ENCODE data around the gene FABP3. TPM values are rescaled to one million over a fixed set of nuclear protein-coding genes. Genes with fewer than 3 reads are reported as not detected.

Gene FABP3
- total and polyA plus RNA-seq, 2 donors (not counting 1 experiment from before 2014, with no cell fraction given): 275 to 554 TPM

GRCh38 chr1:31383967-31384366, 11.1 kb upstream of the FABP3 start:
- H3K9ac ChIP-seq (ENCODE audit: insufficient read depth, low read length): no peak overlapping the region
- peaks cover 13% of the 10 kb centered on the region for H3K4me1 ChIP-seq (ENCODE audit: control insufficient read depth, extremely low read depth, insufficient read depth, low read length)
- no peaks in the 10 kb centered on the region for H3K79me2 ChIP-seq (ENCODE audit: control insufficient read depth, insufficient read depth, low read length)
- H3K27ac ChIP-seq (ENCODE audit: insufficient read depth, low read length): no peak overlapping the region
- DNase-seq (ENCODE audit: low read depth in 2 of 2): no peak
- no peaks in the 10 kb centered on the region for H3K9me3 ChIP-seq (ENCODE audit: control insufficient read depth, insufficient read depth, low read depth, low read length)
- H3K36me3 ChIP-seq (ENCODE audit: control insufficient read depth, insufficient read depth, low read length): no peaks in the 10 kb centered on the region
- no peak overlapping the region for H3K4me3 ChIP-seq (replicated peaks in 1 of 4; ENCODE audit: control extremely low read depth in 1 of 4, insufficient read depth in 1 of 4, low read depth in 3 of 4, low read length in 4 of 4)
- H2AFZ ChIP-seq (ENCODE audit: low read length): no peak overlapping the region
- no peak for TF ChIP-seq EZH2 (IDR thresholded peaks at IDR 0.05; ENCODE audit: low read length, missing control alignments)
- TF ChIP-seq, protein P1, sequence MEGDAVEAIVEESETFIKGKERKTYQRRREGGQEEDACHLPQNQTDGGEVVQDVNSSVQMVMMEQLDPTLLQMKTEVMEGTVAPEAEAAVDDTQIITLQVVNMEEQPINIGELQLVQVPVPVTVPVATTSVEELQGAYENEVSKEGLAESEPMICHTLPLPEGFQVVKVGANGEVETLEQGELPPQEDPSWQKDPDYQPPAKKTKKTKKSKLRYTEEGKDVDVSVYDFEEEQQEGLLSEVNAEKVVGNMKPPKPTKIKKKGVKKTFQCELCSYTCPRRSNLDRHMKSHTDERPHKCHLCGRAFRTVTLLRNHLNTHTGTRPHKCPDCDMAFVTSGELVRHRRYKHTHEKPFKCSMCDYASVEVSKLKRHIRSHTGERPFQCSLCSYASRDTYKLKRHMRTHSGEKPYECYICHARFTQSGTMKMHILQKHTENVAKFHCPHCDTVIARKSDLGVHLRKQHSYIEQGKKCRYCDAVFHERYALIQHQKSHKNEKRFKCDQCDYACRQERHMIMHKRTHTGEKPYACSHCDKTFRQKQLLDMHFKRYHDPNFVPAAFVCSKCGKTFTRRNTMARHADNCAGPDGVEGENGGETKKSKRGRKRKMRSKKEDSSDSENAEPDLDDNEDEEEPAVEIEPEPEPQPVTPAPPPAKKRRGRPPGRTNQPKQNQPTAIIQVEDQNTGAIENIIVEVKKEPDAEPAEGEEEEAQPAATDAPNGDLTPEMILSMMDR (conservative IDR thresholded peaks at IDR 0.05 in 1 of 2, IDR thresholded peaks at IDR 0.05 in 1 of 2; ENCODE audit: low read depth in 1 of 2, low read length in 2 of 2): no peak
- H3K4me2 ChIP-seq (ENCODE audit: extremely low read depth, insufficient read depth, low read length): no peak overlapping the region
- H3K27me3 ChIP-seq (ENCODE audit: control insufficient read depth, insufficient read depth, low read length): no peaks in the 10 kb centered on the region
- H4K20me1 ChIP-seq (ENCODE audit: control insufficient read depth, extremely low read depth, insufficient read depth, low read length): no peaks in the 10 kb centered on the region

GRCh38 chr1:31382379-31382989, 9.6 kb upstream of the FABP3 start:
- no peak overlapping the region for H3K4me3 ChIP-seq (replicated peaks in 1 of 4; ENCODE audit: control extremely low read depth in 1 of 4, insufficient read depth in 1 of 4, low read depth in 3 of 4, low read length in 4 of 4)
- H3K27me3 ChIP-seq (ENCODE audit: control insufficient read depth, insufficient read depth, low read length): no peaks in the 10 kb centered on the region
- no peak overlapping the region for H3K4me2 ChIP-seq (ENCODE audit: extremely low read depth, insufficient read depth, low read length)
- no peak overlapping the region for H2AFZ ChIP-seq (ENCODE audit: low read length)
- no peak for DNase-seq (ENCODE audit: low read depth in 2 of 2)
- no peaks in the 10 kb centered on the region for H4K20me1 ChIP-seq (ENCODE audit: control insufficient read depth, extremely low read depth, insufficient read depth, low read length)
- peaks cover 15% of the 10 kb centered on the region for H3K4me1 ChIP-seq (ENCODE audit: control insufficient read depth, extremely low read depth, insufficient read depth, low read length)
- TF ChIP-seq EZH2 (IDR thresholded peaks at IDR 0.05; ENCODE audit: low read length, missing control alignments): no peak
- TF ChIP-seq, protein P1 (conservative IDR thresholded peaks at IDR 0.05 in 1 of 2, IDR thresholded peaks at IDR 0.05 in 1 of 2; ENCODE audit: low read depth in 1 of 2, low read length in 2 of 2): no peak
- H3K27ac ChIP-seq (ENCODE audit: insufficient read depth, low read length): no peak overlapping the region
- H3K9ac ChIP-seq (ENCODE audit: insufficient read depth, low read length): no peak overlapping the region
- H3K79me2 ChIP-seq (ENCODE audit: control insufficient read depth, insufficient read depth, low read length): no peaks in the 10 kb centered on the region
- H3K9me3 ChIP-seq (ENCODE audit: control insufficient read depth, insufficient read depth, low read depth, low read length): no peaks in the 10 kb centered on the region
- H3K36me3 ChIP-seq (ENCODE audit: control insufficient read depth, insufficient read depth, low read length): no peaks in the 10 kb centered on the region

GRCh38 chr1:31381394-31382294, 8.8 kb upstream of the FABP3 start:
- H3K27me3 ChIP-seq (ENCODE audit: control insufficient read depth, insufficient read depth, low read length): no peaks in the 10 kb centered on the region
- peaks cover 18% of the 10 kb centered on the region for H3K4me1 ChIP-seq (ENCODE audit: control insufficient read depth, extremely low read depth, insufficient read depth, low read length)
- no peak overlapping the region for H3K9ac ChIP-seq (ENCODE audit: insufficient read depth, low read length)
- H3K36me3 ChIP-seq (ENCODE audit: control insufficient read depth, insufficient read depth, low read length): no peaks in the 10 kb centered on the region
- no peaks in the 10 kb centered on the region for H4K20me1 ChIP-seq (ENCODE audit: control insufficient read depth, extremely low read depth, insufficient read depth, low read length)
- no peak overlapping the region for H3K27ac ChIP-seq (ENCODE audit: insufficient read depth, low read length)
- H3K4me2 ChIP-seq (ENCODE audit: extremely low read depth, insufficient read depth, low read length): peak overlapping the region; percentile 17
- no peaks in the 10 kb centered on the region for H3K9me3 ChIP-seq (ENCODE audit: control insufficient read depth, insufficient read depth, low read depth, low read length)
- TF ChIP-seq, protein P1 (conservative IDR thresholded peaks at IDR 0.05 in 1 of 2, IDR thresholded peaks at IDR 0.05 in 1 of 2; ENCODE audit: low read depth in 1 of 2, low read length in 2 of 2): no peak
- H3K79me2 ChIP-seq (ENCODE audit: control insufficient read depth, insufficient read depth, low read length): no peaks in the 10 kb centered on the region
- no peak overlapping the region for H2AFZ ChIP-seq (ENCODE audit: low read length)
- peak in 1 of 2 donors; percentile 84 for DNase-seq (ENCODE audit: low read depth in 2 of 2)
- H3K4me3 ChIP-seq (replicated peaks in 1 of 4; ENCODE audit: control extremely low read depth in 1 of 4, insufficient read depth in 1 of 4, low read depth in 3 of 4, low read length in 4 of 4): no peak overlapping the region

Measured in fibroblast of lung (primary cell).